SIG-M5 (cell line): ENCODE results near the gene HIVEP1.
"Not testable (repeated sequence)": the region's sequence is repeated elsewhere in the genome, so short reads cannot be mapped to it uniquely, and the experiment has no call there.

Experiments used
- DNase-seq: peaks from one replicate; lab custom pipeline; 2025; lab: John Stamatoyannopoulos, UW

Gene HIVEP1

DNA sequence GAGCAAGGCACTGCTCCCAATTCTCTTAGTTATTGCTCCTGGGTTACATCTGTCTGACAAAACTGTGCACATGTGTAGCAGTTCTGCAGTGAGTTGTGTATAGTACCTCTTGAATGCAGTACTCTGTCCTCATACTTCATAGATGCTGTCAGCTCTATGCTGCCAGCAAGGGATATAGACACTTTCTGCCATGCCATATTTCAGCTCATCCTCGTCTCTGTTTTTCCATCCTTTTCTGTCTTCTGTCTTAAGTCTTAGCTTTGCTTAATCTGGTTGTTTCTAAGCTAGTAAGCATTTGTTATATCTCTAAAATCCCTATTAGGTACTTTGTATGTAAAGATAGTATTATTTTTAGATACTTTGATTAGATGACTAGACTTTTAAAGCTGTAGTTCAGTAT, 76.4 kb downstream of the HIVEP1 start:
- no peak for DNase-seq

DNA sequence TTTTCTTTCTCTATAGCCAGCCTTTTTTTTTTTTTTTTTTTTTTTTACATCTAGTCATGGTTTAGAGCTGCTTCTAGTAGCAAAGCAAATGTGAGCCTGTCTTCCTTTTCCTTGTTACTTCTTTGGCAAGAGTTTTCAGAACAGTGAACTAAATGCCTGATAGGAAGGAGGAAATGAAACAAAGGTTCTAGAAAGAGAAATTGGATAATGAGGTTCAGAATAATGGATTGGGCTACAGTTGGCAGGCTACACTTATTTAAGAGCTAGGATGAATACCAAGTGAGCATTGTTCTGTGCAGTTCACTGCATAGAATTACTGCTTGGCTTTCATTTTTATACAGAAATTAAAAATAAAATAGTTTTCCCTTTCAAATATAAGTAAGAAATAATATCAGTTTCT, 78.6 kb downstream of the HIVEP1 start:
- no peak for DNase-seq

DNA sequence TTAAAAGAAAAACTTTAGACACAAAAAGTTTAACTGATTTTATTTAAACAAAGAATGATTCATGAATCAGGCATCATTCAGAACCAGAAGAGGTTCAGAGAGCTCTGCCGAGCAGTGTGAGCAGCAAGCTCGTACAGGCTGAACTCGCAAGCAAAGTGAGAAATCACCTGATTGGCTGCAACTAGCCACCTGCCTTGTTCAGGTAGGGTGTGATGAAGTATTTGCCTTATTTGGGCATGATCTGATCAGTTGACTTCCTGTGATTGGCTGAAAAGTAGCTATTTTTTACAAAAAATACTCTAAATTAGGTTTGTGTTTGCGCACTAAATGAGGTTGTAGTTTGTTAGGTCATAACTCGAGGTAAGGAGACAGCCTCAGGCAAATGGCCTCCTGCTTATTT, 80.7 kb downstream of the HIVEP1 start:
- DNase-seq = no peak

DNA sequence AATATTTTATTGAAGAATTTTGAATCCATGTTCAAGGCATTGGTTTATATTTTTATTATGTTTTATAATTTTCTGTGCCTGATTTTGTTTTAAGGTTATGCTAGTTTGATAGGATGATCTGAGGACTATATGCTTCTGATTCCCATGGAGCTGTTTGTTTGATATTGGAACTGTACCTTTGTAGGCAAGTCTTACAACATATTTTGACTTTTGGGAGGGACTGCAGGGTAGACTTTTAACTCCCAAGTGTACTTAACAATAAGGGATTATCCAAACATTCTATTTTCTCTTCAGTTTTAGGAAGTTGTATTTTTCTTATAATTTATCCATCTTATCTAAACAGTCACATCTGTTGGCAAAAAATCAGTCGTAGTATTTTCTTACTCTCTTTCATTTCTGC, 82.6 kb downstream of the HIVEP1 start:
- no peak for DNase-seq

DNA sequence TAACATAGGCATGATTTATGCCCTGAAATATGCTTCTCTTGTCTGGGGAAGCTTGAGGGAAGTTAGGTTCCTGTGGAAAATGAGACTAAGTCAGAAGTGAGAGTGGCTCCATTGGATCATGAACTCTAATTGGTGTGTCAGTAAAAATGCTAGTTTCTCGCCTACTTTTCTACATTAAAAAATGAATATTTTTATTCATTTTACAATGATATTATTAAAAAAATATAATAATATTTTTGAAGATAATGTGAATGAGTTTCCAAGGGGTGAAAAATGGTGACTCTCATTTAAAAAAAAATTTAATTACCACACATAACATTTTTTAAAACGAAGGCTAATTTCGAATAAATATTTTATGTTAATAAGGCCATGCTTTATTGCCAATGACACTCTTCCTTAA, 84.2 kb downstream of the HIVEP1 start:
- DNase-seq = no peak

DNA sequence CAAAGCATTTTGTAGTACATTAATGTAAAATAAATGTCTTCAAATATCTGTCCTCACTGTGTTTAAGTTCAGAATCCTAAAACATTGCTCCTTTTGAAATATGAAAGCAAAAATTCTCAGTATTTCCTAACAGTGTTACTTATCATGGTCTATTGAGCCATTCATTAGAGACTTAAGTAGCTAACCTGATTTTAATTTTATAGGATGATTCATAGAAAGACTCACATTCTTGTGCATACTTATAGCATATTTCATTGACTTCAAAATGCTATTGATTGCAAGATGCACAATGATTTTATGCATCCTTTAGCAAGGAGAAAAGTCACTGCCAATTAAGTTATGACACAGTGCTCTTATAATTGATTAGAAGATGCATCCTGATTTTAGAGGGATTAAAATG, 85.7 kb downstream of the HIVEP1 start:
- no peak for DNase-seq

DNA sequence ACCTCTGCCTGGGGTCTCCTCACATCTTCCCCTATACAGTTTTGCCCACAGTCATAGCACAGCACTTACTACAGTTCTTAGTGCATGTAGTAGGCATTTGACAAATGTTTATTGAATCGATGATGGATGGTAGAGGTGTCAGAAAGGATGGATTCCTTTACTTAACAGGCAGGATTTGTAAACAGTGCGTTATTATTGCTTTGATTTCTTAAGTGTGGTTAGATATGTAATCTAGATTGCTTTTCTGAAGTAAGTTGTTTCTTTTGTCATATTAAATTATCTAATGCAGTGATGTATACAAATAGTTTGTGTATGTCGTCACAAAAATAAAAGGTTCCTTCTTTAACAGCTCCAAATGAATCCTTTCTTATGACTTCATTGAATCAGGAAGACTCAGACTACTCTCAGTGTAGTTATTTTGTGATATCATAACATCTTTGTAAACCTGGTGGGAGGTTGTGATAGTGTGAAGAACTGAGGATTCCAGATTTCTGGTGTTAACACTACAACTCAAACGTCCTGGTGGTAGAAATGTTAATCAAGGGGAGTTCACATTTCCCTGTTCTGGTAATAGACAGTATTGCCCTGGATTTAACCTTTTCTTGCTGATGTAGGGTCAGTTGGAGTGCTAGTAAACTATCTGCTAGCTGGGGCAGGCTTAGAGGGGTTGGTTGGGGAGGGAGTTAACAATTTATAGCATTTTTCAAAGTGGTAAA, 87.7 kb downstream of the HIVEP1 start:
- no peak for DNase-seq

DNA sequence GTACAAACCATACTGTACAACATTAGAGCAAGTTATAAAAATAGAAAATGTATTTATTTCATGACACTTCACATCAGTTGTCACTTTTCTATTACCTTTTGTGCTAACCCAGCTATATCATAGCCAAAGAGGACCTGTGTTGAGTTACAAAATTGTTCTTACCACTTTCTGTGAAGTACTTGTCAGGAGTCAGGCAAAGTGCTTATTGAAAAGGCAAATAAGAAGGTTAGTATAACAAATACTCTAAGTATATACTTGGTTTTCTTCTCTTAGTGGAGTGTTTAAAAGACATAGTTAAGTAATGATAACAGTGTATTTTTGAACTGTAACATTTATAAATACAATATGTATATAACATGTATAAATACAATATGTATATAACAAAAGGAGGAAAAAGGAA, 88.9 kb downstream of the HIVEP1 start:
- no peak for DNase-seq

DNA sequence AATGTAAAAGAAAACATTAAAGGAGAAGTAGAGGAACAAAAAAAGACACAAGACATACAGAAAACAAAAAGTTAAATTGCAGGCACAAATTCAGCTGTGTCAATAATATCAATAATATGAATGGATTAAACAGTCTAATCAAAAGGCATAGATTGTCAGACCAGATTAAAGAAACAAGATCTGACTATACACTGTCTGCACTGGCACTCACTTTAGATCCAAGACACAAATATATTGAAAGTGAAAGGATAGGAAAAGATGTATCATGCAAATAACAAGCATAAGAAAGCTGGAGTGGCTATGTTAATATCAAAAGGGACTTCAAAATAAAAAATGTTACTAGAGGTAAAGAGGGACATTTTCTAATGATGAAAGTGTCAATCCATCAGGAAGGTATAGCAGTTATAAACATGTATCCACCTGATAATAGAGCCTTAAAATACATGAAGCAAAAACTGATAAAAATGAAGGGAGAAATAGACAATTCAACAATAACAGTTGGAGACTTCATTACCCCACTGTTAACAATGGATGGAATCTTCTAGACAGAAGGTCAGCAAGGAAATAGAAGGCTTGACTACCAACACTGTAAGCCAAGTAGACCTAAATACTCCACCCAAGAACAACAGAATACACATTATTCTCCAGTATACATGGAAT, 89.7 kb downstream of the HIVEP1 start:
- no peak for DNase-seq

DNA sequence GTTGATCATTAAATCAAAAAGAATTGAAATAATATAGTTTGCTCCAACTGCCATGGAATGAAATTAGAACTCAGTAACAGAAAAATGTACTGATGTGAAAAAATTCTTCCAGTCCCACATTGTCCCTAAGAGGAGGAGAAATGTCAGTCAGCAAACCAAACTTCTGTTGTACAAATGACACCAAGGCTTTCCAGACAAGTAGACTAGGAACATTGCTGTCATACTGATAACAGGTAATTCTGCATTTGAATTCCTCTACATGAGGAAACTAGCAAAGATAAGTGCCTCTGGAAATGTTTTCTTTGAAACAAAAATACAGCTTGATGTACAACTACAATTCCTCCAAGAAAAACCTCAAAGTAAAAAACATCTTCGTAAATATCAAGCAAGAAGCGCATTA, 90.2 kb downstream of the HIVEP1 start:
- DNase-seq = no peak

DNA sequence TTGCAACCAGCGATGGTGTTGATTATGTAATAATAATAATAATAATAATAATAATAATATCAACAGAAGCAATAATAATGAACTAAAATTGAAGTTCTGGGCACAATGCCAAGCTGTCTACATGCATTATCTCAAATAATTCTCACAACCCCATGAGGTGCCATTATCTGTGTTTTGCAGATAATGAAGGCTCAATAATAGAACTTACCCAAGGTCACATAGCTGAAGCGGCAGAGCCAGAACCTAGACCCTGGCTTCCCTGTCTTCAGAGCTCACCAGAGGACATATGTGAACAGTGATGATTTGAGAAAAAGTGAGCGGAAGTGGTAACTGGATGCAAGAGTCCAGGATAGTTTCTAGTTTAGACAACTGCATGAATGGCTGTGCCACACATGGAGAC, 91.0 kb downstream of the HIVEP1 start:
- DNase-seq = no peak

DNA sequence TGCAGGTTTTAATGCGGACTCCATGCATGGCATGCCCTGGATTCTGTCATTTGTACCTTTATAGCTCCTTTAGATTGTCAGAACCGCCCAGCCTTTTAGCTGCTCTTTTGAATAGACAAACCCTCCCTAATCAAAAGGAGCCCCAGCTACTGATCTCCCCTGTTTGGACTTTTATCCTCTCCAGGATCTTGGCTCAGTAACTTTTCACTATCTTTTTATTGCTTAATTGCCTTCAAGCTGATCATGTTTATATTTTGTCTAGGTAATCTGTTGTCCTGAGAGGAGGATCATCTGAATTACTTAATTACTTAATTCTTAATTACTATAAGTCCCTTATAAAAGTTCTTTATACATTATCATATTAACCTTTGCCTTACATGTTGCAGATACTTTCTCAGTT, 93.2 kb downstream of the HIVEP1 start:
- no peak for DNase-seq

DNA sequence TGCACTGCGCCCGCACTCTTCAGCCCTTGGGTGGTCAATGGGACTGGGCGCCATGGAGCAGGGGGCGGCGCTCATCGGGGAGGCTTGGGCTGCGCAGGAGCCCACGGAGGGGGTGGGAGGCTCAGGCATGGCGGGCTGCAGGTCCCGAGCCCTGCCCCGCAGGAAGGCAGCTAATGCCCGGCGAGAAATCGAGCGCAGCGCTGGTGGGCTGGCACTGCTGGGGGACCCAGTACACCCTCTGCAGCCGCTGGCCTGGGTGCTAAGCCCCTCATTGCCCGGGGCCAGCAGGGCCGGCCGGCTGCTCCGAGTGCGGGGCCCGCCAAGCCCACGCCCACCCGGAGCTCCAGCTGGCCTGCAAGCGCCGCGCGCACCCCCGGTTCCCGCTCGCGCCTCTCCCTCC, 96.3 kb downstream of the HIVEP1 start:
- DNase-seq = not testable (repeated sequence)

DNA sequence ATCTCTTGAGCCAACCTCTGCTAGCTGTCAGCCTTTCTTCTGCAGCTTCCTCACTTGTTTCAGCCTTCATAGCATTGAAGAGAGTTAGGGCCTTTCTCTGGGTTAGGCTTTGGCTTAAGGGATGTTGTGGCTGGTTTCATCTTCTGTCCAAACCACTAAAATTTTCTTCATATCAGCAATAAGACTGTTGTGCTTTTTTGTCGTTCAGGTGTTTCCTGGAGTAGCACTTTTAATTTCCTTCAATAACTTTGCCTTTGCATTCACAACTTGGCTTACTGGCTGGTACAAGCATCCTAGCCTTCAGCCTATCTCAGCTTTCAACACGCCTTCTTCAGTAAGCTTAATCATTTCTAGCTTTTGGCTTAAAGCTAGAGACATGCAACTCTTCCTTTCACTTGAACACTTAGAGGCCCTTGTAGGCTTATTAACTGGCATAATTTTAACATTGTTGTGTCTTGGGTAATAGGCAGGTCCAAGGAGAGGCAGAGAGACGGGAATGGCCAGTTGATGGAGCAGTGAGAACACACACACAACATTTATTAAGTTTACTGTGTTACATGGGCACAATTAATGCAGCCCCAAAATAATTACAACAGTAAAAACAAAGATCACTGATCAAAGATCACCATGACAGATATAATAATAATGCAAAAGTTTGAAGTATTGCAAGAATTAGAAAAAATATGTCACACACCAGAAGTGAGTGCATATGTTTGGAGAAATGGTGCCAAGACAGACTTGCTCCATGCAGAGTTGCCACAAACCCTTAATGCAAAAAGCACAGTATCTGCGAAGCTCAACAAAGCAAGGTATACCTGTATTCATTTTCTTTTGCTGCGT, 98.6 kb downstream of the HIVEP1 start:
- DNase-seq = no peak

DNA sequence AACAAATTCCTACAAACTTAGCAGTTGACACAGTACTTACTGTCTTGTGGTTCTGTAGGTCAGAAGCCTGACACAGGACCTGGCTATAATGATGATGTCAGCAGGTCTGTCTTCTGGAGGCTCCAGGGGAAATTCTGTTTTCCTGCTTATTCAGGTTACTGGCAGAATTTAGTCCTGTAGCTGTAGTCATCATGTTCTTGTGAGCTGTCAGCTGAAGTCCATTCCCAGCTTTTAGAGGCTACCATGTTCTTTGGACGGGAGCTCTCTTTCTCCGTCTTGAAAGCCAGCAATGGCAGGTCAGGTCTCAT, 99.2 kb downstream of the HIVEP1 start:
- no peak for DNase-seq

DNA sequence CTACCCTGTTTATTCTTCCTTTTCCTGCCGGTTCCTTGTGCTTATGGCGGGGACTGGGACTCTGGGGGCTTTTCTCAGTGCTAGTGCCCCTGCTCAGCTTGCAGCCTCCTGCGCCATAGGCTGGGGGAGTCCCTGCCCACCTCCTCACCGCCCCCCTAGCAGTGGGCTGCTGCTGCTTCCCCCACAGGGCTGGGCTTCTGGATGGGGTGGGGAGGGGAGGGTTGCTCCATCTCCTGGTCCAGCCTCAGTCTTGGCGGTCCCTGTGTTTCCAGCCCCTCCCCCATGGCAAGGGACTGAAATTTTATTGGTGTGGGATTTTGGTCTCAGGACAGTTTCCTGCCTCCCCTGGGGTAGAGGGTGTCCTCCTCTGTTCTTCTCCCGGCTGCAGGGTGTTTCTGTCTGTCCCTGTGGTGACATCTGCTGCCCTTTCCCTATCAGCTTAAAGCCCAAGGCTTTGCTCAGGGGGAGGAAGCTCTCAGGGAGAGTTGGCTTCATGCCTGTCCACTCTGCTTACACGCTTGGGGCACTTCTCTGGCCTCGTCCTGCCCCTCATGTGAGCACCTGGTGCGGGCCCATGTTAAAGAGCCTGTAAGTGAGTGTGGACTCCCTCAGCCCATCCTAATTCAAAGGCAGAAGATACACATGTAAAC, 100.6 kb downstream of the HIVEP1 start:
- no peak for DNase-seq

DNA sequence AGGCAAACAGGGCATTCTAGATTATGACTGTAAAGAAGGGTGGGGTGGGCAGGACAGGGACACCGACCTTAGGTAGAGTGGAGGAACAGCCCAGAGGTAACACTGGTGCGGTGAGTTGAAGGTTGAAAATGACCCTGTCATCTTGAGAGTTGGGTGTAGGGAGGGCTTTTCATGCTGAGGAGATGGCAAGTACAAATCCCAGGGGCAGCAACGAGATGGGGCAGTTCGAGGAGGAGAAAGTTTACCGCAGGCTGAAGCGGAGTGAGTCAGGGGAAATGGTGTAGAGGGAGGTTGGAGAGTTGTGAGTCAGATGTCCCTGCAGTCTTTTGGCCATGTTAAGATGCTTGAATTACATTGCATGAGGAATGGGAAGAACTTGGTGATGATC, 101.1 kb downstream of the HIVEP1 start:
- no peak for DNase-seq

DNA sequence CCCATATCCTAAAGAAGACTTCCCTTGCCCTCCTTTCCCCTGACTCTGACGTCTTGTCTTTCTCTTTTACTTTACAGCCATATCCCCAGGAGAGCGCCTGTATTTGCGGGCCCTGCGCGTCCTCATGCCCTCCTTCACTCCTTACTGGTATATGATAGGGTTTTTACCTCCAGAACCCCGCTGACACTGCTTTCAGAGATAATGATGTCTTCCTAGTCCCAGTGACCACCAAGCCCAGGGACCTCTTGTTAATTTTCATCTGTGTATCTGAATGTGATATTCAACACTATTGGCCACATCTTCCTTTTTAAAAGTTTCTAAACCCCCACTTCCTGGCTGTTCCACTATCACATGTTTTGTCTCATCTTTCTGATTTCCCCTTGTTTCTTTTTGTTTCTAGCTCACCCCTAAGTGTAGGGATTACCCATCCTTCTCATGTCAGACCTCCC, 102.0 kb downstream of the HIVEP1 start:
- no peak for DNase-seq

DNA sequence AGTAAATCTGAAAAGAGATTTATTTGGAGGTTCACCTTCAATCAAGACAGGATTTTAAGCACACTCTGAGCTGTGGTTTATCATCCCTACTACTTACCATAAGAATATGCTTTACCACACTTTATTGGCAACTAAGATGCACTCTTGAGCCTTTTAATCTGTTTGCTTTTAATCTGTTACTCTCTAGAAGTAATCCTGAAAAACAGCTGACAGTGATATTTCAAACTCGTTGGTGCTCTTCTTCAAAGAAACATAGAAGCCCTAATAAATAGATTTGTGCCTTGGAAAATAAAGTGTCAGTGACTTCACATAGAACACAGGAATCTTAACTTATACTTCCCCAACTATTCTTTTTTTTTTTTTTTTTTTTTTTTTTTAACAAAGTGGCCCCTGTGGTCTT, 102.9 kb downstream of the HIVEP1 start:
- no peak for DNase-seq

DNA sequence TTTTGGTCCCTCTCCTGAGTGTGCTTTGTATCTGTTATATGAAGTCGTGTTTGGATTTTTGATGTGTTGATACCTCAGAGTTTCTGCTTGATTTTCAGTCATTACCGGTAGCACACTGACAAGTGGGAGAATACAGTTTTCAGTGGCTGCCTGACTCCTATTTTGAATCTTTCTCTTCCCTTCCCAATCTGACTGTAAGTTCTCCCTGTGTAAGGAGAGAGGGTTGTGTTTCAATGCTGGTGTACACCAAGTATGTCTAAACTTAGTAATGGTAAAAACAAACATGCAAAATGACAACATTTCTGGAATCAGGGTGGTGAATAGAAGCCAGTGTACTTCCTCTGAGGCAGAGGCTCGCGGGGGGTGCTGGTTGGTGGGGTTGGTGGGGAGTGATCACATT, 103.4 kb downstream of the HIVEP1 start:
- no peak for DNase-seq

DNA sequence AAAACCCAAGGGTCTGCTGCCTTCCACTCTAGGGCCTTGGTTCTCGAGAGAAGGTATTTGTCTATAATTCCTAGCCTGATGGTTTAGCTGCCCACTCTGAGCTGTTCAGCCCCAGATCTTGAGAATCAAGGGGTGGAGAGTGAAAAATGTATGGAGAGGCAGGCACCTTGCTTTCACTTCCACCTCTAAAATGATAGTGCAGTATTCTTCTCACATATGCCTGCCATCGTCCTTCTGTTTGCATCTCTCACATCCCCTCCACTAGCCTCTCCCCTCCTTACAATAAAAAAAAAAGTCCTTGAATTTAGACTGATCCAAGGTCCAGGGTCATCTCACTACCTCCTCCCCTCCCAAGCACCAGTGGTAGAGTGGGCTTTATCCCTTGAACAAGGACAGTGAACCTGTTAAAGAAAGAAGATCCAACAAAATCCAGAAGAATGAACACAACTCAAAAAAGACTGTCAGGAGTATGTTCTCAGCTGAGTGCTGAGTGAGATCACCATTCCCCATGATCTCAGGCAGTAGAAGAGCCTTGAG, 104.2 kb downstream of the HIVEP1 start:
- no peak for DNase-seq

DNA sequence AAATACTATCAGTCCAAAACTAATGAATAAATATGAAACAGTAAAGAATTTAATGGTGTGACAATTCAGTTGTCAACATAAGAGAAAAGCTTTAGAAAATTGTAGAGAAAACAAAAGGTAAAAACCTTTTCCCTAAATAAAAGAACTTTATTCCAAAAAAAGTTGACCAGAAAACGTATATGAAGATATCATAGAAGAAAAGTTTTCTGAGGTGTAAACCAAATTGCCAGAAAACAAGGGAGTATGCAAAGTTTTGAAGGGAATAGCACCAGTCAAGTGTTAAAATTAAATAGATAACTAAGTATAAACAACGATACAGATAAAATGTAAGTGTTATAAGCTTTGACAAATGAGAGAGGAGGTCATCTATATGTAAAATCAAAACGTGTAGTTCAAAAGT, 104.9 kb downstream of the HIVEP1 start:
- DNase-seq = no peak

DNA sequence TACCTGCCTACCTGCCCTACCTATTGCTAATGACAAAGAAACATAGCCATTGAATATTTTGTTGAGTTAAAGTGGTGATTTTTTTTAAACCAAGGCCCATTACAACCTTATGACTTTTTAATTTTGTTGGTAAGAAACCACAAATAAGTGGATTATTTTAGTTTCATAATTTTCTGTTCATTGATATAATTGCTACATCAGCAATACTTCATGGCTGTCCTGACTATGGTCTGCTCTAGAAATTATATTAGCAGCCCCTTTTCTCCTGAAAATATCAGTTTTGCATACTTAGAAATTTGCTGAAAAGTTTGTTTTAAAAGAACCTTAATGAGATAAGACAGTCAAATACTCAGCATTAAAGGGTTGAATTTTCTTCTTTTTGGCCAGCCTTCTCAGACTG, 106.5 kb downstream of the HIVEP1 start:
- no peak for DNase-seq
